MCF 10A (cell line): ENCODE measurements around the gene ABHD12. TPM values are rescaled to one million over a fixed set of nuclear protein-coding genes. Genes with fewer than 3 reads are reported as not detected.
"Not testable (repeated sequence)": the region's sequence is repeated elsewhere in the genome, so short reads cannot be mapped to it uniquely, and the experiment has no call there.

Source experiments
- BruUV-seq: library from RNA; stranded (reverse); fragments of 400-500 nt; replicated peaks from 2 replicates; lab custom pipeline; 2021; lab: Mats Ljungman, UMichigan
- CTCF ChIA-PET: fragments of 300-600 bp; sonication (Branson Sonifier 250); formaldehyde crosslinking; extraction: SDS; loops from one replicate; lab custom pipeline; 2021; ENCODE audit warnings: antibody characterized with exemption, inconsistent platforms; lab: Yijun Ruan, JAX
- POLR2A ChIA-PET: fragments of 300-600, 350-650 bp; sonication (Branson Sonifier 250); formaldehyde crosslinking; extraction: SDS; loops from one replicate; lab custom pipeline; 2020; ENCODE audit warnings: antibody characterized with exemption, inconsistent platforms; lab: Yijun Ruan, JAX
- DNase-seq: peaks from one replicate; pipeline ENCODE4 v3.0.0-alpha.2; 2018; ENCODE audit not compliant: unreplicated experiment
- H3K27ac Mint-ChIP-seq: one replicate; pipeline ENCODE4 v1.8.0; 2022; ENCODE audit warnings: mild to moderate bottlenecking, low read depth, mixed read lengths; ENCODE audit not compliant: unreplicated experiment
- H3K27me3 Mint-ChIP-seq: one replicate; pipeline ENCODE4 v1.8.0; 2022; ENCODE audit warnings: mixed read lengths; ENCODE audit not compliant: insufficient read depth, unreplicated experiment
- H3K36me3 Mint-ChIP-seq: one replicate; pipeline ENCODE4 v1.8.0; 2022; ENCODE audit warnings: mild to moderate bottlenecking, moderate library complexity, mixed read lengths; ENCODE audit not compliant: insufficient read depth, unreplicated experiment
- H3K4me1 Mint-ChIP-seq: one replicate; pipeline ENCODE4 v1.8.0; 2022; ENCODE audit warnings: mixed read lengths; ENCODE audit not compliant: insufficient read depth, unreplicated experiment
- H3K4me3 Mint-ChIP-seq: one replicate; pipeline ENCODE4 v1.8.0; 2022; ENCODE audit warnings: mild to moderate bottlenecking, moderate library complexity, mixed read lengths; ENCODE audit not compliant: unreplicated experiment
- H3K9me3 Mint-ChIP-seq: one replicate; pipeline ENCODE4 v1.8.0; 2022; ENCODE audit warnings: mixed read lengths; ENCODE audit not compliant: unreplicated experiment
- intact Hi-C: fragments of 100-400 bp; cut with micrococcal nuclease; formaldehyde crosslinking; loops from 2 replicates; pipeline ENCODE4 v1.14.1; 2022
- total RNA-seq: library from RNA; stranded (reverse); gene quantifications from 2 replicates; pipeline ENCODE4 v1.2.3, GENCODE V29; 2022
- TF ChIP-seq, protein P1 (sequence below): fragments of 200-600 bp; IDR thresholded peaks from one replicate; pipeline ENCODE4 v1.8.0; 2022; ENCODE audit warnings: antibody characterized with exemption, mild to moderate bottlenecking; ENCODE audit not compliant: unreplicated experiment

ABHD12 gene
- total RNA-seq, 1 experiment from 2014 or later, result 18.6 TPM

DNA sequence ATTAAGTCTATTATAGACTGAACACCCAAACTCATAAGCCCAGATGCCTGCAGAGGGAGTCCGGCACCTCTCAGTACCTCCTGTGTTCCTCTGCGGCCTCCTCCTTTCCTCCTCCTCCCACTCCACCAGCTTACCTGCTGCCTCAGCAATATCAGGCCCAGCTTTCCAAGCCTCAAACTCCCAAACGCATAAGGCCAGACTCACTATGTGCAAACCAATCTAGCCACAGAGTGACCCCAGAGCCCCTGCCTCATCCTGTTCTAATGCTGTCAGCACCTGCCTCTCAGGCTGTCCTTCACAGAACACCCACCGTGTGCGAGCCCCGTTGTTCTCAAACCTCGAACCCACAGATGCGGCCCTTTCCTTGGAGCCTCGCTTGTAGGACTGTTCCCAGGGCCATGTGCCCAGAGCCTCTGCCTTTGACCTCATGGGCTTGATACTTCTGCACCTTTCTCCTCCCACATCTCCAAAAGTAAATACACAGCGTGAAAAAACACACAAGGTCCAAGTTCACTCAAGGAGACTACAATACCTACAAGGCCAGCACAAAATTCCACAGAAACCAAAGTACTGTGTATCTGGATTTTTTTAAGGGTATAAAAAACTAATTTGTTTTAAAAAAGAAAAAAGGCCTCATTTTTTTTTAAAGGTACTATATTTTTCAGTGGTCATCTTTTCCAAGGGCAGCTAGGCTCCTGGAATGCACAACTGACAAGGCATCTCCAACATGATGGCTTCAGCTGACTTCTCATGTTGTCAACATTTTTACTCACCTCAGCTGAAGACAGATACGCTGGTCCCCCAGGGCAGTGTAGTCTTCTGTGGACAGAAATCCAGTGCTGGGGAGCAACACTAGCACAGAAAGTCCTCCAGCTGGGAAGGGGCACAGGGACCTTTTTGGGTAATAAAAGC, 52.3 kb downstream of the ABHD12 start:
- no peaks in the 10 kb centered on the region for H3K9me3 Mint-ChIP-seq
- BruUV-seq, result no TSS peak
- H3K4me3 Mint-ChIP-seq, result no peak overlapping the region
- H3K4me1 Mint-ChIP-seq, result no peaks in the 10 kb centered on the region
- TF ChIP-seq, protein P1, sequence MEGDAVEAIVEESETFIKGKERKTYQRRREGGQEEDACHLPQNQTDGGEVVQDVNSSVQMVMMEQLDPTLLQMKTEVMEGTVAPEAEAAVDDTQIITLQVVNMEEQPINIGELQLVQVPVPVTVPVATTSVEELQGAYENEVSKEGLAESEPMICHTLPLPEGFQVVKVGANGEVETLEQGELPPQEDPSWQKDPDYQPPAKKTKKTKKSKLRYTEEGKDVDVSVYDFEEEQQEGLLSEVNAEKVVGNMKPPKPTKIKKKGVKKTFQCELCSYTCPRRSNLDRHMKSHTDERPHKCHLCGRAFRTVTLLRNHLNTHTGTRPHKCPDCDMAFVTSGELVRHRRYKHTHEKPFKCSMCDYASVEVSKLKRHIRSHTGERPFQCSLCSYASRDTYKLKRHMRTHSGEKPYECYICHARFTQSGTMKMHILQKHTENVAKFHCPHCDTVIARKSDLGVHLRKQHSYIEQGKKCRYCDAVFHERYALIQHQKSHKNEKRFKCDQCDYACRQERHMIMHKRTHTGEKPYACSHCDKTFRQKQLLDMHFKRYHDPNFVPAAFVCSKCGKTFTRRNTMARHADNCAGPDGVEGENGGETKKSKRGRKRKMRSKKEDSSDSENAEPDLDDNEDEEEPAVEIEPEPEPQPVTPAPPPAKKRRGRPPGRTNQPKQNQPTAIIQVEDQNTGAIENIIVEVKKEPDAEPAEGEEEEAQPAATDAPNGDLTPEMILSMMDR, result no peak
- POLR2A ChIA-PET, result interaction anchor here (2.0 kb wide), 1 partner anchor 53 kb away, joined by 6 read pairs; the partner anchor contains the start of gene ABHD12
- H3K36me3 Mint-ChIP-seq, result no peaks in the 10 kb centered on the region
- CTCF ChIA-PET, result interaction anchor here (0.6 to 2.4 kb wide), 8 partner anchors 10 to 202 kb away, joined by 3 to 19 read pairs (median 4); no protein-coding TSS in a partner anchor
- no peaks in the 10 kb centered on the region for H3K27me3 Mint-ChIP-seq
- intact Hi-C loops, result no loop called here
- DNase-seq, result no peak
- H3K27ac Mint-ChIP-seq, result no peak overlapping the region

GRCh38 chr20:25336561-25337422, 53.8 kb downstream of the ABHD12 start:
- Mint-ChIP-seq H3K27ac (no peak overlapping the region), H3K36me3 (no peaks in the 10 kb centered on the region), H3K4me1 (no peaks in the 10 kb centered on the region), H3K9me3 (no peaks in the 10 kb centered on the region), H3K27me3 (no peaks in the 10 kb centered on the region), H3K4me3 (no peak overlapping the region)
- POLR2A ChIA-PET, result interaction anchor here (0.6 to 2.0 kb wide), 4 partner anchors 9 to 344 kb away, joined by 3 to 6 read pairs (median 3); partner anchors contain the start of genes ABHD12 and APMAP
- CTCF ChIA-PET, result interaction anchor here (0.6 to 2.4 kb wide), 16 partner anchors 11 to 353 kb away, joined by 3 to 19 read pairs (median 3); no protein-coding TSS in a partner anchor
- peak; percentile 44 for DNase-seq
- intact Hi-C loops, result loop anchor here (2.0 kb wide), 1 partner anchor 62 kb away; no protein-coding TSS in a partner anchor
- TF ChIP-seq, protein P1, result peak; percentile 8
- no TSS peak for BruUV-seq

DNA sequence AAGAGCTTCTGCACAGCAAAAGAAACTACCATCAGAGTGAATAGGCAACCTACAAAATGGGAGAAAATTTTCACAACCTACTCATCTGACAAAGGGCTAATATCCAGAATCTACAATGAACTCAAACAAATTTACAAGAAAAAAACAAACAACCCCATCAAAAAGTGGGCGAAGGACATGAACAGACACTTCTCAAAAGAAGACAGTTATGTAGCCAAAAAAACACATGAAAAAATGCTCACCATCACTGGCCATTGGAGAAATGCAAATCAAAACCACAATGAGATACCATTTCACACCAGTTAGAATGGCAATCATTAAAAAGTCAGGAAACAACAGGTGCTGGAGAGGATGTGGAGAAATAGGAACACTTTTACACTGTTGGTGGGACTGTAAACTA, 55.7 kb downstream of the ABHD12 start:
- H3K4me3 Mint-ChIP-seq, H3K27ac Mint-ChIP-seq, DNase-seq, H3K9me3 Mint-ChIP-seq, CTCF ChIA-PET, H3K27me3 Mint-ChIP-seq, intact Hi-C loops, H3K4me1 Mint-ChIP-seq, H3K36me3 Mint-ChIP-seq, POLR2A ChIA-PET, BruUV-seq: not testable (repeated sequence)

DNA sequence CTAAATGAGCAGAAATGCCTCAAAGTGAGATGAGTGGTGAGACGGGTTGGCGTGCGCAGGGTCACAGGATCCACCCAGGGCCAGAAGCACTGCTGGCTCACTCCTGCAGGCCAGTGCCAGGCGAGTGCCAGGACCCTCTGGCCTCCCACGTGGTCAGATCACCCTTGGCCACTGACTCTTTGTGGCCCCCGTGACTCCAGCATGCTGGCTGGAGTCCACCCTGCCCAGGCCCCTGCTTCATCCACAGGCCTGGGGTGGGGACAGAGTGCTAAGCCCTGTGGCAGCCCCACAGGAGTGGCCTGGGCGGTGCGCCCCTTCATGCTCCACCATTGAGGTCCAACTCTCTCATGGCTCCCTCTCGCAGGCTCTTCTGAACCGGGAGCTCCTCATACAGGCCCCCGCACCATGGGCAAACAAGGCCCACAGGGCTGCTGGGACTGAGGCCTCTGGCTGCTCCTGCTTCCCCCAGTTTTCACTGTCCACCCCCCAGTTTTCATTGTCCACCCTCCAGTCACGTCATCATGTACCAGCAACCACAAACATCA, 61.6 kb downstream of the ABHD12 start:
- intact Hi-C loops, result no loop called here
- no peak for DNase-seq
- TF ChIP-seq, protein P1, result no peak
- BruUV-seq, result no TSS peak
- no peak overlapping the region for H3K27ac Mint-ChIP-seq
- no peaks in the 10 kb centered on the region for H3K27me3 Mint-ChIP-seq
- peaks cover 6% of the 10 kb centered on the region for H3K9me3 Mint-ChIP-seq
- CTCF ChIA-PET, result interaction anchor here (0.6 to 1.5 kb wide), 2 partner anchors 70 to 286 kb away, joined by 3 to 4 read pairs; no protein-coding TSS in a partner anchor
- peaks cover 6% of the 10 kb centered on the region for H3K4me1 Mint-ChIP-seq
- H3K4me3 Mint-ChIP-seq, result no peak overlapping the region
- peaks cover 5% of the 10 kb centered on the region for H3K36me3 Mint-ChIP-seq
- POLR2A ChIA-PET, result interaction anchor here (0.5 to 0.7 kb wide), 2 partner anchors 11 to 270 kb away, joined by 3 read pairs; no protein-coding TSS in a partner anchor
